Endothelial cell of umbilical vein (primary cell): ENCODE results near the gene RHOH. TPM values are rescaled to one million over a fixed set of nuclear protein-coding genes. Genes with fewer than 3 reads are reported as not detected.

Experiments used
- BruUV-seq: library from RNA; stranded (reverse); fragments of 400-500 nt; replicated peaks from 2 replicates; lab custom pipeline; 2021; lab: Mats Ljungman, UMichigan
- CTCF ChIA-PET: fragments of 300-600, 350-600 bp; sonication (Branson Sonifier 250); formaldehyde crosslinking; loops from one replicate; lab custom pipeline; 2021; ENCODE audit warnings: antibody characterized with exemption, inconsistent platforms; lab: Charles Lee
- POLR2A ChIA-PET: fragments of 300-600, 350-600 bp; sonication (Branson Sonifier 250); formaldehyde crosslinking; loops from one replicate; lab custom pipeline; 2021; ENCODE audit warnings: antibody characterized with exemption, inconsistent platforms; lab: Charles Lee
- DNase-seq: peaks from one replicate; pipeline ENCODE4 v3.0.0-alpha.2; 2011; ENCODE audit warnings: low read depth, low spot score
- FAIRE-seq: peaks from 2 replicates; lab custom pipeline; 2011; peaks lifted over from hg19 to GRCh38; lab: Jason Lieb, UNC
- H2AFZ ChIP-seq: 2 replicates; pipeline ENCODE4 v1.6.0; 2012; ENCODE audit warnings: low read depth, low read length, control low read depth, inconsistent platforms
- H3K27ac ChIP-seq: 2 replicates; pipeline ENCODE4 v1.5.1; 2011; ENCODE audit warnings: low read depth, mild to moderate bottlenecking, control low read depth, low read length, moderate library complexity; ENCODE audit not compliant: insufficient read depth
- H3K27me3 ChIP-seq, 2 experiments: 2 replicates each; pipeline versions ENCODE4 v1.6.0 to v1.6.1; 2011; ENCODE audit warnings: low read length in 2 of 2, mixed read lengths in 1 of 2; ENCODE audit not compliant: control insufficient read depth in 2 of 2, insufficient read depth in 2 of 2
- H3K36me3 ChIP-seq, 2 experiments: 2 replicates in 1 of 2; 3 replicates in 1 of 2; pipeline ENCODE4 v1.5.1; 2011; ENCODE audit warnings: low read length in 2 of 2, mild to moderate bottlenecking in 1 of 2, moderate library complexity in 1 of 2; ENCODE audit not compliant: control insufficient read depth in 2 of 2, insufficient read depth in 2 of 2; ENCODE audit errors: extremely low read depth in 1 of 2
- H3K4me1 ChIP-seq: 3 replicates; pipeline ENCODE4 v1.5.1; 2011; ENCODE audit warnings: mild to moderate bottlenecking, low read length; ENCODE audit not compliant: control insufficient read depth, insufficient read depth; ENCODE audit errors: extremely low read depth
- H3K4me2 ChIP-seq: 2 replicates; pipeline ENCODE4 v1.6.1; 2011; ENCODE audit warnings: low read length, control low read depth, mixed read lengths; ENCODE audit not compliant: insufficient read depth
- H3K4me3 ChIP-seq, 3 experiments: fragments of 200-600 bp in 1 of 3; sonication (generic), shearing (Covaris generic) in 1 of 3; replicated peaks in 1 of 3; 2 replicates each; pipeline ENCODE4 v1.5.1; 2011 to 2016; ENCODE audit warnings: control low read depth in 3 of 3, low read length in 3 of 3, mild to moderate bottlenecking in 2 of 3, inconsistent platforms in 1 of 3, low read depth in 1 of 3, moderate library complexity in 1 of 3; ENCODE audit not compliant: insufficient read depth in 1 of 3
- H3K79me2 ChIP-seq: 2 replicates; pipeline ENCODE4 v1.6.0; 2012; ENCODE audit warnings: low read length, inconsistent platforms; ENCODE audit not compliant: control insufficient read depth, insufficient read depth
- H3K9ac ChIP-seq: replicated peaks from 2 replicates; pipeline ENCODE3; 2011; ENCODE audit warnings: low read length, control low read depth; ENCODE audit not compliant: insufficient read depth; ENCODE audit errors: extremely low read depth
- H3K9me1 ChIP-seq: replicated peaks from 3 replicates; pipeline ENCODE4 v1.6.0; 2011; ENCODE audit warnings: mild to moderate bottlenecking, low read length; ENCODE audit not compliant: control insufficient read depth, insufficient read depth; ENCODE audit errors: extremely low read depth
- H3K9me3 ChIP-seq: replicated peaks from 2 replicates; pipeline ENCODE4 v1.5.1; 2012; ENCODE audit warnings: low read length, inconsistent platforms; ENCODE audit not compliant: control insufficient read depth, insufficient read depth
- H4K20me1 ChIP-seq: replicated peaks from 2 replicates; pipeline ENCODE3; 2011; ENCODE audit warnings: mild to moderate bottlenecking, low read length; ENCODE audit not compliant: control insufficient read depth, insufficient read depth; ENCODE audit errors: extremely low read depth
- FOS ChIP-seq: IDR thresholded peaks from 2 replicates; pipeline ENCODE4 v1.6.1; 2011; ENCODE audit warnings: mild to moderate bottlenecking, low read length, moderate library complexity, borderline replicate concordance; ENCODE audit not compliant: insufficient read depth
- GATA2 ChIP-seq: IDR thresholded peaks from 2 replicates; pipeline ENCODE4 v1.7.0; 2011; ENCODE audit warnings: low read depth, mild to moderate bottlenecking, moderate library complexity, mixed read lengths, low read length; ENCODE audit not compliant: insufficient read length, insufficient read depth
- JUN ChIP-seq: IDR thresholded peaks from 2 replicates; pipeline ENCODE4 v1.6.1; 2011; ENCODE audit warnings: borderline replicate concordance, low read depth; ENCODE audit not compliant: insufficient read length, insufficient read depth
- POLR2AphosphoS5 ChIP-seq: IDR thresholded peaks from 2 replicates; pipeline ENCODE4 v1.6.1; 2012; ENCODE audit warnings: low read depth, mild to moderate bottlenecking, control low read depth, low read length, moderate library complexity; ENCODE audit not compliant: insufficient read depth
- dilution Hi-C: fragments of 300-500 bp; cut with MboI; formaldehyde crosslinking; loops from one replicate; pipeline ENCODE4 v1.15.0; 2019; ENCODE audit warnings: low sequenced_read_pairs; ENCODE audit not compliant: extremely low pct_ligation_motif_present
- intact Hi-C: fragments of 100-400 bp; cut with micrococcal nuclease; formaldehyde crosslinking; loops from one replicate; pipeline ENCODE4 v1.10.0; 2022
- polyA plus RNA-seq, 4 experiments: library from polyadenylated mRNA; depleted of rRNA in 3 of 4; stranded (reverse) in 3 of 4; unstranded in 1 of 4; fragments of >200 nt; gene quantifications; 2 replicates each; pipeline versions ENCODE4 v1.2.1 to v1.2.3, GENCODE V29; 2011 to 2012; ENCODE audit warnings: missing spikeins in 1 of 4
- total RNA-seq: library from RNA; stranded (reverse); gene quantifications from 2 replicates; pipeline ENCODE4 v1.2.3, GENCODE V29; 2021
- TF ChIP-seq, protein P1 (sequence below): IDR thresholded peaks from 2 replicates; pipeline ENCODE4 v1.6.1; 2011; ENCODE audit not compliant: insufficient read depth, insufficient read length
- TF ChIP-seq, protein P2 (sequence below), 2 donors: IDR thresholded peaks; 1 replicate in 1 of 2; 2 replicates in 1 of 2; pipeline ENCODE4 v1.5.1; 2011; ENCODE audit warnings: low read length in 2 of 2, mild to moderate bottlenecking in 2 of 2, moderate library complexity in 2 of 2, control low read depth in 1 of 2, inconsistent platforms in 1 of 2, low read depth in 1 of 2; ENCODE audit not compliant: insufficient read depth in 1 of 2; ENCODE audit errors: extremely low read depth in 1 of 2

RHOH gene
- total and polyA plus RNA-seq, 2 donors (not counting 3 experiments of a cell fraction or from before 2014, with no cell fraction given), result not detected

DNA sequence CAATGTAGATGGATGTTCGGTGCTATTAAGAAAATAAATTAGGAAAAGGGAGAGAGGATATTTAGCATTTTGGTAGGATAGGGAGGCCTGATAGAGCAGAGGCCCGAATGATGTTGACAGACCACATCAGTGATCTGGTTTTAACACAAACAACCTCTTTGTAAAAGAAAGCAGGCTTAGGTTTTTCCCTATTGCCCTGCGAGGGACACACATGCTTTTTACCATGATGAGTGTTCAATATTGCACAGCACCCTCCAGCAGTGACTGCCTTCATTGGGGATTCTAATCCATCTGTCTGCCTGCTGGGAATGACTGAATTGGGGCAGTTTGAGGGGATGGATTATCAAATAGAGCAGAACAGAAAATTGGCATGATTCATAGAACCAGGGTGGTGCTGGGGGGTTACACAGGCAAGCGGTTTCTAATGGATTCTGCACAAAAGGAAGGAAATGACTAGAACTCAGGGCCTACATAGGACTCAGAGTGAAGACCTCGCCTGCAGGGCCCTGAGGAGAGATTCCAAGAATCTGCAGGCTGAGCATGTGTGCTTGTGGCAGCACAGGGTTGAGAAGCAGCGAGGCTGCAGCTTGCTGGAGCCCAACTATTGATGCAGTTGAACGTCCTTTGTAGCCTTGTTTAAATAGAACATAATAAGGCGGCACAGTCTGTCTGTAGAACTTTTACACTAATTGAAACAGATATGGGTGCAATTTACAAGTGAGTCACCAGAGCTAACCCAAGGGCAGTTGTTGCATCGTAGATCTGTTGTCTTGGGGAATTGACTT is 58.0 kb downstream of the RHOH start:
- H3K27ac ChIP-seq, result peak overlapping the region; percentile 67
- POLR2A ChIA-PET, result no interaction called here
- H3K27me3 ChIP-seq, result no peaks in the 10 kb centered on the region
- H3K36me3 ChIP-seq, result no peaks in the 10 kb centered on the region
- H3K9me1 ChIP-seq, result no peaks in the 10 kb centered on the region
- CTCF ChIA-PET, result interaction anchor here (1.1 to 2.7 kb wide), 4 partner anchors 53 to 62 kb away, joined by 5 to 17 read pairs (median 6); no protein-coding TSS in a partner anchor
- peak overlapping the region in 1 of 3 experiments; percentile 9 for H3K4me3 ChIP-seq
- TF ChIP-seq FOS (peak; percentile 90), GATA2 (peak; percentile 51), JUN (no peak), POLR2AphosphoS5 (no peak)
- TF ChIP-seq, protein P1, sequence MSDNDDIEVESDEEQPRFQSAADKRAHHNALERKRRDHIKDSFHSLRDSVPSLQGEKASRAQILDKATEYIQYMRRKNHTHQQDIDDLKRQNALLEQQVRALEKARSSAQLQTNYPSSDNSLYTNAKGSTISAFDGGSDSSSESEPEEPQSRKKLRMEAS, result no peak
- TF ChIP-seq, protein P2, sequence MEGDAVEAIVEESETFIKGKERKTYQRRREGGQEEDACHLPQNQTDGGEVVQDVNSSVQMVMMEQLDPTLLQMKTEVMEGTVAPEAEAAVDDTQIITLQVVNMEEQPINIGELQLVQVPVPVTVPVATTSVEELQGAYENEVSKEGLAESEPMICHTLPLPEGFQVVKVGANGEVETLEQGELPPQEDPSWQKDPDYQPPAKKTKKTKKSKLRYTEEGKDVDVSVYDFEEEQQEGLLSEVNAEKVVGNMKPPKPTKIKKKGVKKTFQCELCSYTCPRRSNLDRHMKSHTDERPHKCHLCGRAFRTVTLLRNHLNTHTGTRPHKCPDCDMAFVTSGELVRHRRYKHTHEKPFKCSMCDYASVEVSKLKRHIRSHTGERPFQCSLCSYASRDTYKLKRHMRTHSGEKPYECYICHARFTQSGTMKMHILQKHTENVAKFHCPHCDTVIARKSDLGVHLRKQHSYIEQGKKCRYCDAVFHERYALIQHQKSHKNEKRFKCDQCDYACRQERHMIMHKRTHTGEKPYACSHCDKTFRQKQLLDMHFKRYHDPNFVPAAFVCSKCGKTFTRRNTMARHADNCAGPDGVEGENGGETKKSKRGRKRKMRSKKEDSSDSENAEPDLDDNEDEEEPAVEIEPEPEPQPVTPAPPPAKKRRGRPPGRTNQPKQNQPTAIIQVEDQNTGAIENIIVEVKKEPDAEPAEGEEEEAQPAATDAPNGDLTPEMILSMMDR (IDR thresholded peaks at IDR 0.05; ENCODE audit: extremely low read depth in 1 of 2, insufficient read depth in 1 of 2, low read depth in 1 of 2, low read length in 2 of 2), result no peak
- H2AFZ ChIP-seq, result peak overlapping the region; percentile 30
- FAIRE-seq (peak; percentile 90), DNase-seq (peak; percentile 71)
- no TSS peak for BruUV-seq
- H3K4me1 ChIP-seq, result peaks cover 30% of the 10 kb centered on the region
- dilution Hi-C loops (no loop called here), intact Hi-C loops (loop anchor here (2.0 to 5.0 kb wide), 4 partner anchors 54 to 197 kb away; partner anchors contain the start of gene N4BP2)
- H3K79me2 ChIP-seq, result no peaks in the 10 kb centered on the region
- H3K9me3 ChIP-seq, result no peaks in the 10 kb centered on the region
- peak overlapping the region; percentile 40 for H3K9ac ChIP-seq
- H4K20me1 ChIP-seq, result no peaks in the 10 kb centered on the region
- H3K4me2 ChIP-seq, result peak overlapping the region; percentile 21
